GM12878 (cell line): ENCODE measurements around the gene WDHD1. TPM values are rescaled to one million over a fixed set of nuclear protein-coding genes. Genes with fewer than 3 reads are reported as not detected.

Experiments used
- CUX1 ChIP-seq: IDR thresholded peaks from 2 replicates; pipeline ENCODE4 v1.6.1; 2012; ENCODE audit warnings: improper control_type of control experiment, low read depth, low read length; ENCODE audit not compliant: insufficient replicate concordance
- IRF3 ChIP-seq: fragments of 450-650 bp; IDR thresholded peaks from 2 replicates; pipeline ENCODE4 v1.6.1; 2014; ENCODE audit warnings: mild to moderate bottlenecking
- JUNB ChIP-seq: IDR thresholded peaks from 2 replicates; pipeline ENCODE4 v1.6.1; 2016; ENCODE audit warnings: antibody characterized with exemption, mild to moderate bottlenecking
- LARP7 ChIP-seq: fragments of 450-650 bp; IDR thresholded peaks from 2 replicates; pipeline ENCODE4 v1.6.1; 2017; ENCODE audit warnings: mild to moderate bottlenecking
- SPI1 ChIP-seq: IDR thresholded peaks from 2 replicates; pipeline ENCODE4 v1.6.1; 2011; ENCODE audit warnings: low read depth, mild to moderate bottlenecking, low read length, moderate library complexity, borderline replicate concordance; ENCODE audit not compliant: insufficient read depth
- ZBTB33 ChIP-seq: fragments of 450-650 bp; IDR thresholded peaks from 2 replicates; pipeline ENCODE4 v1.6.1; 2017; ENCODE audit warnings: mild to moderate bottlenecking
- ZNF622 ChIP-seq: fragments of 450-650 bp; IDR thresholded peaks from 2 replicates; pipeline ENCODE4 v1.6.1; 2017; ENCODE audit warnings: mild to moderate bottlenecking, inconsistent platforms
- polyA plus RNA-seq, 11 experiments: library from polyadenylated mRNA; depleted of rRNA in 4 of 11; unstranded in 6 of 11; stranded (reverse) in 5 of 11; fragments of >200 nt; fragmentation: Nextera tagmentation in 4 of 11; fragmentation: Illumina TruSeq in 1 of 11; extraction: Ambion mirVana in 4 of 11; extraction: Trizol in 1 of 11; gene quantifications; 1 replicate in 1 of 11; 2 replicates in 10 of 11; pipeline versions ENCODE4 v1.2.1 to v1.2.3, GENCODE V29; 2011 to 2016; ENCODE audit warnings: inconsistent platforms in 2 of 11, missing spikeins in 2 of 11, low read depth in 1 of 11
- total RNA-seq, 4 experiments: library from RNA; depleted of rRNA in 3 of 4; stranded (reverse); fragments of >200 nt in 3 of 4; fragmentation: Illumina TruSeq in 1 of 4; extraction: Trizol in 1 of 4; gene quantifications; 2 replicates each; pipeline versions ENCODE4 v1.2.1 to v1.2.3, GENCODE V29; 2013 to 2021

Gene WDHD1
- total and polyA plus RNA-seq, 10 of the 15 experiments (the other 5 are each of a cell fraction or from before 2014, with no cell fraction given), result 11.3 to 50.5 (median 32.6) TPM

- TF ChIP-seq CUX1, result no peak
- no peak for TF ChIP-seq JUNB
- no peak for TF ChIP-seq LARP7
- TF ChIP-seq IRF3, result no peak
- no peak for TF ChIP-seq ZNF622
- TF ChIP-seq ZBTB33, result no peak
- TF ChIP-seq SPI1, result no peak
Observed at GRCh38 chr14:55073856-55074255, 47.0 kb upstream of the WDHD1 start (continued).
